GM12801 (cell line): ENCODE results near the gene EFCAB11.

Experiments used
- CTCF ChIP-seq: IDR thresholded peaks from one replicate; pipeline ENCODE4 v1.5.1; 2011; ENCODE audit warnings: control low read depth; ENCODE audit not compliant: insufficient read length; ENCODE audit errors: extremely low read depth

EFCAB11 gene

GRCh38 chr14:89807892-89808291, 146.6 kb downstream of the EFCAB11 start:
- no peak for TF ChIP-seq CTCF

- TF ChIP-seq CTCF = no peak
These were observed 147.4 kb downstream of the EFCAB11 start for GRCh38 chr14:89807151-89807550.

- TF ChIP-seq CTCF = no peak
These were observed 148.1 kb downstream of the EFCAB11 start for GRCh38 chr14:89806451-89806850.

GRCh38 chr14:89805501-89805900, 149.0 kb downstream of the EFCAB11 start:
- TF ChIP-seq CTCF = no peak

GRCh38 chr14:89803542-89803941, 151.0 kb downstream of the EFCAB11 start:
- no peak for TF ChIP-seq CTCF

GRCh38 chr14:89801136-89801535, 153.4 kb downstream of the EFCAB11 start:
- TF ChIP-seq CTCF = no peak

GRCh38 chr14:89798212-89798773, 156.2 kb downstream of the EFCAB11 start:
- TF ChIP-seq CTCF = no peak
